BJ (cell line): ENCODE measurements around the gene LHPP. TPM values are rescaled to one million over a fixed set of nuclear protein-coding genes. Genes with fewer than 3 reads are reported as not detected.

Experiments used
- CTCF ChIA-PET: fragments of 350-600 bp; formaldehyde crosslinking; extraction: SDS; loops from one replicate; lab custom pipeline; 2021; ENCODE audit warnings: antibody characterized with exemption, inconsistent platforms; lab: Yijun Ruan, JAX
- POLR2A ChIA-PET: fragments of 300-600 bp; sonication (Branson Sonifier 250); formaldehyde crosslinking; extraction: SDS; loops from one replicate; lab custom pipeline; 2021; ENCODE audit warnings: antibody characterized with exemption; lab: Charles Lee
- DNase-seq: peaks from one replicate; pipeline ENCODE4 v3.0.0-alpha.2; 2011; ENCODE audit warnings: low read depth
- H3K27me3 ChIP-seq: 2 replicates; pipeline ENCODE4 v1.6.0; 2011; ENCODE audit warnings: low read length; ENCODE audit not compliant: control insufficient read depth, insufficient read depth
- H3K36me3 ChIP-seq: 2 replicates; pipeline ENCODE4 v1.5.1; 2011; ENCODE audit warnings: low read length; ENCODE audit not compliant: control insufficient read depth, insufficient read depth
- H3K4me3 ChIP-seq: 2 replicates; pipeline ENCODE4 v1.5.1; 2011; ENCODE audit warnings: low read depth, mild to moderate bottlenecking, control low read depth, low read length
- CTCF ChIP-seq: IDR thresholded peaks from 2 replicates; pipeline ENCODE4 v1.5.1; 2011; ENCODE audit warnings: low read depth, mild to moderate bottlenecking, control low read depth, inconsistent platforms, low read length, moderate library complexity; ENCODE audit not compliant: insufficient read depth
- polyA plus RNA-seq: library from polyadenylated mRNA; depleted of rRNA; stranded (reverse); fragments of >200 nt; gene quantifications from 2 replicates; pipeline ENCODE4 v1.2.3, GENCODE V29; 2011

The LHPP gene
- polyA plus RNA-seq, 1 experiment: 23.8 TPM

GRCh38 chr10:124624895-124625294 lies 163.3 kb downstream of the LHPP start:
- ChIA-PET CTCF (no interaction called here), POLR2A (no interaction called here)
- DNase-seq: no peak
- TF ChIP-seq CTCF: no peak
- Histone ChIP-seq H3K36me3 (peaks cover 2% of the 10 kb centered on the region; the same call in 1 of the 2 replicates), H3K27me3 (no peaks in the 10 kb centered on the region), H3K4me3 (no peak overlapping the region)

- Histone ChIP-seq H3K4me3 (no peak overlapping the region), H3K36me3 (peaks cover 2% of the 10 kb centered on the region; the same call in 1 of the 2 replicates), H3K27me3 (no peaks in the 10 kb centered on the region)
- no peak for TF ChIP-seq CTCF
- POLR2A ChIA-PET: no interaction called here
- DNase-seq: no peak
- CTCF ChIA-PET: no interaction called here
Measured at GRCh38 chr10:124625831-124626238, 164.2 kb downstream of the LHPP start.

GRCh38 chr10:124626759-124627380 lies 165.2 kb downstream of the LHPP start:
- CTCF ChIA-PET: no interaction called here
- DNase-seq: no peak
- H3K36me3 ChIP-seq: peaks cover 2% of the 10 kb centered on the region; the same call in 1 of the 2 replicates
- TF ChIP-seq CTCF: no peak
- H3K4me3 ChIP-seq: no peak overlapping the region
- POLR2A ChIA-PET: no interaction called here
- H3K27me3 ChIP-seq: no peaks in the 10 kb centered on the region

- TF ChIP-seq CTCF: no peak
- CTCF ChIA-PET: no interaction called here
- H3K27me3 ChIP-seq: no peaks in the 10 kb centered on the region
- no peak overlapping the region for H3K4me3 ChIP-seq
- POLR2A ChIA-PET: no interaction called here
- H3K36me3 ChIP-seq: no peaks in the 10 kb centered on the region
- no peak for DNase-seq
Measured at GRCh38 chr10:124627866-124628675, 166.4 kb downstream of the LHPP start.

GRCh38 chr10:124628676-124629021 lies 167.0 kb downstream of the LHPP start:
- H3K27me3 ChIP-seq: no peaks in the 10 kb centered on the region
- TF ChIP-seq CTCF: no peak
- no peaks in the 10 kb centered on the region for H3K36me3 ChIP-seq
- H3K4me3 ChIP-seq: no peak overlapping the region
- POLR2A ChIA-PET: no interaction called here
- no peak for DNase-seq
- CTCF ChIA-PET: no interaction called here
